Brain pericyte (primary cell): ENCODE results near the gene MAEL.
A peak's percentile ranks its signal among the peaks of the same experiment; 100 is the strongest.

Experiments
- DNase-seq: peaks from one replicate; pipeline ENCODE4 v3.0.0-alpha.2; 2012; ENCODE audit warnings: low read depth, low spot score

The MAEL gene

GRCh38 chr1:167056529-167057231 is 67.6 kb downstream of the MAEL start:
- no peak for DNase-seq

- no peak for DNase-seq
Observed at GRCh38 chr1:167057241-167057688, 68.2 kb downstream of the MAEL start.

- DNase-seq, result peak; percentile 24
Observed at GRCh38 chr1:167059045-167059808, 70.1 kb downstream of the MAEL start.

- DNase-seq, result no peak
Observed at GRCh38 chr1:167059809-167060107, 70.7 kb downstream of the MAEL start.

- no peak for DNase-seq
Observed at GRCh38 chr1:167060141-167061072, 71.3 kb downstream of the MAEL start.

GRCh38 chr1:167061073-167061464 is 72.0 kb downstream of the MAEL start:
- DNase-seq, result no peak

- DNase-seq, result no peak
Observed at GRCh38 chr1:167064621-167065020, 75.5 kb downstream of the MAEL start.

GRCh38 chr1:167065471-167065870 is 76.4 kb downstream of the MAEL start:
- no peak for DNase-seq

- no peak for DNase-seq
Observed at GRCh38 chr1:167066333-167067122, 77.4 kb downstream of the MAEL start.

- no peak for DNase-seq
Observed at GRCh38 chr1:167067904-167068303, 78.8 kb downstream of the MAEL start.

GRCh38 chr1:167068761-167069160 is 79.7 kb downstream of the MAEL start:
- DNase-seq, result no peak

GRCh38 chr1:167071286-167071685 is 82.2 kb downstream of the MAEL start:
- DNase-seq, result no peak
